Measurements from ENCODE around the gene NRN1.
"Not testable (repeated sequence)": the region's sequence is repeated elsewhere in the genome, so short reads cannot be mapped to it uniquely, and the experiment has no call there.

Gene NRN1

DNA sequence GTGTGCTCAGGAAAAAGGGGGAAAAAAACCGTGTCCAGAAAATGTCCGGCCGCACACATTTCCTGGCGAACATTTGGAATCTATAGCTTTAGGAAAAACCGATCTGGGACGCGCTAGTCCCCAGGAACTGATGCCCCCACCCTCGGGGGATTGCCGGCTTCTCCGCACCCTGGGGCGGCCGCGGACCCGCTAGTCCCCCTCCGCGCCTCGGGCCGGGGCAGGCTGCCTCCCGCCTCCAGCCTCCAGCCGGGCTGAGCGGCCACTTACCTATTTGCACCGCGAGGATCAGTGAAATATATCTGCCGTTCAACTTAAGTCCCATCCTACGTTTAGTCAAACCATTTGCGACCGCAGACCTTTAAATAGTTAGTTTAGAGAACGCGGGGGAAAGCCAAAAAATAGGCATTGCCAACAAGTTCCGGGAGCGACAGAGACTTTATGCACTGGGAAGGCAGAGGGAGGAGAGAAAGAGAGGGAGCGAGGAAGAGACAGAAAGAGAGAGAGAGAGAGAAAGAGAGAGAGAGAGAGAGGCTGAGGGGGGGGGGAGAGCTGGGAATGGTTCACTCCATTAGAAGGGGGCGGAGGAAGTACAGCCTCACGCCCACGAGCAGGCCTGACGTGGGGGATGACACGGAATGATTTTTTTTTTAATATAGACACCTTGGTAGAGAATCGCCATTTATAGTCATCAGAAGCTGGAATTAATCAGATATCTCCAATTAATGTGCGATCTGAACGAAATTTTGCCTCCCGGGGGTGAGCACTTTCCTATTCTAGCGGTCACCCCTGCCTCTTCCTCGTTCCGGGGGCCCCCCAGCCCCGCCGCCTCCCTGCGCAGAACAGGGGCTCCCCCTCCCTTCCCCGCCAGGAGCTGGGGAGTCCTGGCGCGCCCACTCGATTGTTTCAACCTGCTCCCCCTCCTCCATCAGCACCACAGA is at the start of gene NRN1:
Gene NRN1, minus strand, starts transcription at position 498 of the 938 bp plus-strand sequence. Its CDS starts 176 bp downstream, at position 322.
- peak; percentile 63 for DNase-seq (ENCODE audit: low spot score)

GRCh38 chr6:6052216-6052615 is 45.5 kb upstream of the NRN1 start:
- no peak for DNase-seq (ENCODE audit: low spot score)

DNA sequence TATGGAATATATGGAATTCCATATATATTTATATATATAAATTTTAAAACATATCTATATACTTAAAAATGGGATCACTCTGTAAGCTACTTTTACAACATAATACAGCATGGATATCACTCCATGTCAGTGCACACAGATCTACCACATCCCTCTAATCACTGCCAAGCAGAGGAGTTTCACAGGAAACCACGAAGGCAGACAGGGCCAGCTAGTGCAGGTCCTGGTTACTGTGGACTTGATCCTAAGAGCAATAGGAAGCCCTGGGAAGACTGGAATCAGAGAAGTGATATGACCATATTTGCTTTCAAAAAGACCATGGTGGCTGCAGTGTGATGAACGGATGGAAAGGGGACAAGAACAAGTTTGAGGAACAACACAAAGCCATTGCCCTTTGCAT is 40.0 kb upstream of the NRN1 start:
- DNase-seq (ENCODE audit: low spot score): no peak

DNA sequence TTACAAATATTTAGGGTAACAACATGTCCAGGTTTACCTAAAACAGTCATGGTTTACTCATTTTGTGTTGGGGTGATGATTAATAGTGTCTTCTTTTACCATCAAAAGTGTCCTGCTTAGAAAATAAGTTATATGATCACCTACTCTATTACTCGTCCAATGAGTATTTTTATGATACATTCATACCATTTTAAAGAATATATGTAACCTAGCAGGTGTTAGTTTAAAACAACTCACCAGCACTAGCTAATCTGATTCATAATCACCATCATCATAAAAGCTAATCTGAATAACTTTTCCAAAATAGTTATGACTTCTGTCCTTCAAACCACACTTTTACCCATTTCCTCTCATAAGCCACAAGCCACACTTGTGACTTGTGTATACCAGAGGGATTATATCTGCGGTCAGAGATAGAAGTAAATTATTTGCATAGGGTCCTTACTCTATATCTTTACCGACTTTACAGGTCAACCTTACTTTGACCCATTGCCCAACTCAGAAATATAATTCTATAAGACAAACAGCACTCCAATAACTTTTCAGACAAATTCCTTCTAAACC is 33.3 kb upstream of the NRN1 start:
- DNase-seq (ENCODE audit: low spot score): no peak

GRCh38 chr6:6037179-6037578 is 30.5 kb upstream of the NRN1 start:
- no peak for DNase-seq (ENCODE audit: low spot score)

GRCh38 chr6:6033858-6034257 is 27.1 kb upstream of the NRN1 start:
- no peak for DNase-seq (ENCODE audit: low spot score)

- DNase-seq (ENCODE audit: low spot score): no peak
Observed at GRCh38 chr6:6026513-6027205, 19.9 kb upstream of the NRN1 start.

- no peak for DNase-seq (ENCODE audit: low spot score)
Observed at GRCh38 chr6:6025736-6026135, 19.0 kb upstream of the NRN1 start.

GRCh38 chr6:6024220-6024619 is 17.5 kb upstream of the NRN1 start:
- DNase-seq (ENCODE audit: low spot score): no peak

DNA sequence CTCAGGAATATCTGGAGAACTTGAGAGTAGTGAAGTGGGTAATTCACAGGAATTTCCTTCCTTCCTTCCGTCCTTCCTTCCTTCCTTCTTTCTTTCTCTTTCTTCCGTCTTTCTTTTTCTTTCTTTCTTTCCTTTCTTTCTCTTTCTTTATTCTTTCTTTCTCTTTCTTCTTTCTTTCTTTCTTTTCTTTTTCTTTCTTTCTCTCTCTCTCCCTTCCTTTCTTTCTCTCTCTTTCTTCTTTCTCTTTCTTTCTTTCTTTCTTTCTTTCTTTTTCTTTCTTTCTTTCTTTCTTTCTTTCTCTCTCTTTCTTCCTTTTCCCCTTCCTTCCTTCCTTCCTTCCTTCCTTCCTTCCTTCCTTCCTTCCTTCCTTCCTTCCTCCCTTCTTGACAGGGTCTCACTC is 16.1 kb upstream of the NRN1 start:
- not testable (repeated sequence) for DNase-seq (ENCODE audit: low spot score)

DNA sequence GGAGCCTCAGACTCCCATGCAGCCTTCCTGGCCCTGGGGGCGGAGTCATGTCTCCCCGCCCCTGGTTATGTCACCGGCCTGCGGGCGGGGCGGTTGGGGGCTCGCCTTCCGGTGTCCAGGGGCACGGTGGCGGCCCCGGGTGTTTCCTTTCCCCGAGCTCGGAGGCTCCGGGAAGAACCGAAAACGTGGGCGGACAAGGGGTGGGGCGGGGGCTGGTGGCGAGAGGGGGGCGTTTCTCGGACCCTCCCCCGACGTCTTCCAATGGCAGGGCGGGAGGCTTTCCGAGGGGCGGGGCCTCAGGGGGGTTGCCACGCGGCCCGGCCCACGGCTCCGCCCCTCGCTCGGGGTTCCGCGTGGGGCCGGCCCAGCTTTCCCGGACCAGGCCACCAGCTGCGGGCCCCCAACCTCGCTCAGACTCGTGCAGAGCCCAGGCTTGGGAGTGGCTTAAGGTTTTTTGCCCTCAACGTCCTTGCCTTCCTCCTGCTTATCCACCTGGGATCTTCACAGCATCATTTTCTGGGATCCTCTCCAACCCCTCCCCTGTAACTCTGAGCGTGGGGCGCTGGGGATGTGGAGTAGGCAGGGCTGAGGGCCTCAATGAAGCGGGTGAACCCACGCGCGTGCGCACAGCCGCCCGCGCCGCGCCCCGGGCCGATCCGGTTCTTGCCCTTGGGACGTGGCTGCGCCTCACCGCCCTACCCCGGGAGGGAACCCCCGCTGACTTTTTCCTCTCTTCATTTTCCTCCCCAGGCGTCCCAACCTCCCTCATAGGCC is 2.1 kb upstream of the NRN1 start:
- DNase-seq (ENCODE audit: low spot score): peak; percentile 95

- DNase-seq (ENCODE audit: low spot score): no peak
Observed at GRCh38 chr6:6008089-6008647, 1.4 kb upstream of the NRN1 start.

GRCh38 chr6:6007366-6008088 is 802 bp upstream of the NRN1 start:
- peak; percentile 79 for DNase-seq (ENCODE audit: low spot score)

DNA sequence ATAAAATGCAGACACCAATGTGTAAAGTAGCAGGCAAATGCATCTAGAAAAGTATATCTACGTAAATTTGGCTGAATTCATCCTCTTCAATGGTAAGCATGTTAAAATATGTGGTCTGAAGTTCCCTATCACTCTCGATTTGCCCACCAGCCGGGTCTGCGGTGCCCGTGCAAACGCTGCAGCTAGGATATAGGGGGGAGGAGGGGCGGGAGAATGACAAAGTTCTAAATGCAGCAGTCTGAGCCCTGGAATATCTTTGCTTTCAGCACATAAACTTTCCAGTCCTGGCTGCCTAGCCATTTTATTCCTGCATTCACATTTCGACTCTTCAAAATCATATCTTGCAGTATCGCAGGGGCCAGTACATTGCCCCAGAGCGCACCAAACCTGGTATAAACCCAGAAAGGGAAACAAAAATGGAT is 708 bp downstream of the NRN1 start:
- no peak for DNase-seq (ENCODE audit: low spot score)

DNA sequence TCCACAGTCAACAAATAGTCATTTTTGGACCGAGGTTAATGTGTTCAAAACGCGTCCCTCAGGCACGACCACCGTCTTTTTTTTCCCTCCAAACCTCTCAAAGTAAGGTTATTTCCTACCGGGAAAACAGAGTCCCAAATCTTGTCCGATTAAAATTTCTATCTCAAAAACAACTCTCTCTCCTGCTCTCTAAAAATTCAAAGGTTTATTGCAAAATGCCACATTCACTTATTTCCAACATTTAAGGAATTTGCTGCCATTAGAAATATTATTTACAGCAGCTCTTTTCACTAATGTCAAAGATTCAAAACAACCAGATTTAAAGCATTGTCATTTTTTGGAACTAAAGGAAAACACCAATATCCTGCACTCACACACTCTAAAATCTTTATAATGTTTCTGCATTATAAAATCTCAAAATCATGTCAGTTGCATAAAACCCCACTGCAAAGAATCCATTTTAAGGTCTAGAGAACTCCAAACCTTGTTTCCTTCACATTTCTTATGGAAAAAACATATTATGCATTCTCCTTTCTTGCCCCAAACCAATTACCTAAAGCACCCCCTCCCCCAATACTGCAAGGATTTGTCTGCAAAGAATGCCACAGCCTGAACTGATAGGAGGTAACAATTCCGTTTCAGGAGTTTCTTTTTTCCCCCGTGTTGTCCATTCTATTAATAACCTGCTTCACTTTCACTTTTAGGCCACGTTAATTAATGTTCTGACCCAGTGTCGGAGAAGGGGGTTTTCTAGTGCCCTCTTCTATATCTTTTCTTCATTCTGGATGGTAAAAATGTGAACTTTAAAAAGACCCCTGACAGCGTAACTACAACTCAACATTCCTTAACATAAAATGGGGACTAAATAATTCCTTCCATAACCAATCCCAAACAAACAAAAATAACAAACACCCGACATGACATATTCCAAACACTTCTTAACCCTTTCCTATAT is 1.4 kb downstream of the NRN1 start:
- DNase-seq (ENCODE audit: low spot score): no peak

DNA sequence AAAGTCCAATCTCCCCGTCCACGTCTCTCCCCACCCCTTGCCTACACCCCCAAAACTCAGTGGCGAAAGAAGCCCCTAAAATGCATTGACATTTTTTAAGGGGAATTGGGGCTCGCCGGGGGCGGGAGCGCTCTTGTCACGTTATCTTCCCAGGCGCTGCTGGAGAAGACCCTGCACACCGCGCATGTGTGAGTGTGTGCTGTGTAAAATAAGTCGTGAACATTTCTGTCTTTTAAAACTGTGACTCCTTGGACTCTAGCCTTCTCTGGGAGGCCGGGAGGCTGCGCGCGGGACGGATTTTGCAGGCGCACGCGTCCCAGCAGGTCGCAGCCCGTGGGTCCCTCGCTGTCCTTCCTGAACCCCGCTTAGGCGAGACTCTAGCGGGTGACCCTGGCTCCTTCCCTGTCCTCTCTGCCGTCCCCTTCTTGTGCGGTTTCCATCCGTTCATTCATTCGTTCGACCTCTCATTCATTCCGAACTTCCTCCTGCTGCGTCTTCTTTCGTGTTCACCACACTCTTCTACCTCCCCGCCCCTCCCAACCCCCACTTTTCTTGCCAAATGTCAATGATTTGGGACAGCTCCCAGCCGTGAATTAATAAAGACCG is 2.2 kb downstream of the NRN1 start:
- peak; percentile 57 for DNase-seq (ENCODE audit: low spot score)

- DNase-seq (ENCODE audit: low spot score): peak; percentile 80
Observed at GRCh38 chr6:6003621-6004366, 2.9 kb downstream of the NRN1 start.

- DNase-seq (ENCODE audit: low spot score): no peak
Observed at GRCh38 chr6:6002848-6003620, 3.7 kb downstream of the NRN1 start.

Measured in D341Med (cell line).